GM04503 (cell line): ENCODE data around the gene ITGB1BP1.

Experiments used
- DNase-seq: peaks from one replicate; pipeline ENCODE4 v3.0.0-alpha.2; 2012; ENCODE audit warnings: low read depth

The ITGB1BP1 gene

GRCh38 chr2:9423100-9423921 lies at the start of gene ITGB1BP1, which contains the start of gene CPSF3:
ITGB1BP1 (minus strand) TSS chr2:9423528; CDS start chr2:9418697, 4,831 bp downstream.
CPSF3 (plus strand) TSS chr2:9423654; CDS start chr2:9423774, 120 bp downstream.
- DNase-seq = peak; percentile 79

- no peak for DNase-seq
Observed at GRCh38 chr2:9472511-9472910, 49.2 kb upstream of the ITGB1BP1 start.

GRCh38 chr2:9471206-9471605 lies 47.9 kb upstream of the ITGB1BP1 start:
- no peak for DNase-seq

- no peak for DNase-seq
Observed at GRCh38 chr2:9467687-9468086, 44.4 kb upstream of the ITGB1BP1 start.

- no peak for DNase-seq
Observed at GRCh38 chr2:9466147-9466683, 42.9 kb upstream of the ITGB1BP1 start.

GRCh38 chr2:9465170-9465569 lies 41.8 kb upstream of the ITGB1BP1 start:
- DNase-seq = no peak

GRCh38 chr2:9463698-9464034 lies 40.3 kb upstream of the ITGB1BP1 start:
- no peak for DNase-seq

GRCh38 chr2:9462886-9463697 lies 39.8 kb upstream of the ITGB1BP1 start:
- DNase-seq = no peak

GRCh38 chr2:9462313-9462712 lies 39.0 kb upstream of the ITGB1BP1 start:
- DNase-seq = no peak

- no peak for DNase-seq
Observed at GRCh38 chr2:9461079-9461478, 37.8 kb upstream of the ITGB1BP1 start.

- no peak for DNase-seq
Observed at GRCh38 chr2:9460441-9461017, 37.2 kb upstream of the ITGB1BP1 start.

- no peak for DNase-seq
Observed at GRCh38 chr2:9451231-9451630, 27.9 kb upstream of the ITGB1BP1 start.

GRCh38 chr2:9445089-9445488 lies 21.8 kb upstream of the ITGB1BP1 start:
- DNase-seq = no peak

- no peak for DNase-seq
Observed at GRCh38 chr2:9443526-9443925, 20.2 kb upstream of the ITGB1BP1 start.

GRCh38 chr2:9441556-9441955 lies 18.2 kb upstream of the ITGB1BP1 start:
- no peak for DNase-seq

- DNase-seq = peak; percentile 50
Observed at GRCh38 chr2:9440058-9440727, 16.9 kb upstream of the ITGB1BP1 start.

- no peak for DNase-seq
Observed at GRCh38 chr2:9439536-9439935, 16.2 kb upstream of the ITGB1BP1 start.

- no peak for DNase-seq
Observed at GRCh38 chr2:9434489-9434888, 11.2 kb upstream of the ITGB1BP1 start.

- DNase-seq = no peak
Observed at GRCh38 chr2:9430316-9431293, 7.3 kb upstream of the ITGB1BP1 start.

GRCh38 chr2:9428965-9429577 lies 5.7 kb upstream of the ITGB1BP1 start:
- no peak for DNase-seq
